HG03354 (cell line): Measurements from ENCODE around the gene PTPN6.

Experiments used
- ATAC-seq: cut with Tn5 transposase; IDR thresholded peaks from one replicate; pipeline ENCODE4 v1.9.1; 2021; ENCODE audit warnings: mild to moderate bottlenecking; ENCODE audit not compliant: unreplicated experiment, poor library complexity, severe bottlenecking

The PTPN6 gene

GRCh38 chr12:6921996-6922946 is 28.9 kb upstream of the PTPN6 start:
- ATAC-seq: peak; percentile 37

GRCh38 chr12:6923003-6923732 is 28.0 kb upstream of the PTPN6 start:
- ATAC-seq: no peak

- ATAC-seq: peak; percentile 6
Measured at GRCh38 chr12:6923851-6924250, 27.3 kb upstream of the PTPN6 start.

- no peak for ATAC-seq
Measured at GRCh38 chr12:6925239-6925539, 26.0 kb upstream of the PTPN6 start.

- no peak for ATAC-seq
Measured at GRCh38 chr12:6925540-6926279, 25.4 kb upstream of the PTPN6 start.

- ATAC-seq: no peak
Measured at GRCh38 chr12:6927379-6928021, 23.7 kb upstream of the PTPN6 start, which contains the start of gene ATN1. ATN1 (plus strand) TSS chr12:6927959; CDS start chr12:6934002, 6,043 bp downstream.

- ATAC-seq: no peak
Measured at GRCh38 chr12:6928022-6928702, 23.0 kb upstream of the PTPN6 start.

- no peak for ATAC-seq
Measured at GRCh38 chr12:6928703-6929407, 22.3 kb upstream of the PTPN6 start.

GRCh38 chr12:6929466-6930452 is 21.4 kb upstream of the PTPN6 start:
- no peak for ATAC-seq

- ATAC-seq: no peak
Measured at GRCh38 chr12:6932766-6933165, 18.4 kb upstream of the PTPN6 start.

GRCh38 chr12:6934110-6934509 is 17.0 kb upstream of the PTPN6 start:
- ATAC-seq: no peak

GRCh38 chr12:6935371-6936193 is 15.6 kb upstream of the PTPN6 start:
- ATAC-seq: no peak

- no peak for ATAC-seq
Measured at GRCh38 chr12:6936194-6936635, 14.9 kb upstream of the PTPN6 start.

GRCh38 chr12:6936636-6937480 is 14.3 kb upstream of the PTPN6 start:
- ATAC-seq: no peak

GRCh38 chr12:6937481-6938352 is 13.4 kb upstream of the PTPN6 start:
- ATAC-seq: peak; percentile 92
